ACC112 (cell line): ENCODE results near the gene SLC26A11.

Source experiments
- H2AFZ ChIP-seq: fragments of 200-600 bp; sonication (generic); one replicate; pipeline ENCODE4 v1.6.0; 2017; ENCODE audit warnings: antibody characterized with exemption, low read length; ENCODE audit not compliant: unreplicated experiment
- H3K27ac ChIP-seq: fragments of 200-600 bp; sonication (generic); 2 replicates; pipeline ENCODE4 v1.5.1; 2014; ENCODE audit warnings: low read depth, mild to moderate bottlenecking, antibody characterized with exemption, low read length, moderate library complexity
- H3K27me3 ChIP-seq: fragments of 200-600 bp; sonication (generic); 2 replicates; pipeline ENCODE4 v1.6.1; 2014; ENCODE audit warnings: mild to moderate bottlenecking, antibody characterized with exemption, low read length, moderate library complexity, mixed read lengths; ENCODE audit not compliant: insufficient read depth
- H3K36me3 ChIP-seq: fragments of 200-600 bp; sonication (generic); 2 replicates; pipeline ENCODE4 v1.6.1; 2016; ENCODE audit warnings: mild to moderate bottlenecking, antibody characterized with exemption, low read length, moderate library complexity, mixed read lengths; ENCODE audit not compliant: insufficient read depth
- H3K4me1 ChIP-seq: fragments of 200-600 bp; sonication (generic); one replicate; pipeline ENCODE4 v1.6.1; 2016; ENCODE audit warnings: low read length, mixed read lengths; ENCODE audit not compliant: insufficient read depth, unreplicated experiment, control insufficient read depth
- H3K4me3 ChIP-seq: fragments of 200-600 bp; sonication (generic); 2 replicates; pipeline ENCODE4 v1.5.1; 2014; ENCODE audit warnings: mild to moderate bottlenecking, low read depth, low read length
- H3K79me2 ChIP-seq: fragments of 200-600 bp; sonication (generic); one replicate; pipeline ENCODE4 v1.6.0; 2016; ENCODE audit warnings: low read length; ENCODE audit not compliant: control insufficient read depth, unreplicated experiment, insufficient read depth

Gene SLC26A11

GRCh38 chr17:80183581-80184422 is 36.4 kb upstream of the SLC26A11 start:
- peaks cover 8% of the 10 kb centered on the region for H3K4me1 ChIP-seq
- no peak overlapping the region for H2AFZ ChIP-seq
- H3K4me3 ChIP-seq = no peak overlapping the region
- 0 out of 2 replicates have a peak, but pooled peaks cover 3% of the 10 kb centered on the region for H3K27me3 ChIP-seq
- no peak overlapping the region for H3K27ac ChIP-seq
- no peaks in the 10 kb centered on the region for H3K79me2 ChIP-seq
- no peaks in the 10 kb centered on the region for H3K36me3 ChIP-seq

DNA sequence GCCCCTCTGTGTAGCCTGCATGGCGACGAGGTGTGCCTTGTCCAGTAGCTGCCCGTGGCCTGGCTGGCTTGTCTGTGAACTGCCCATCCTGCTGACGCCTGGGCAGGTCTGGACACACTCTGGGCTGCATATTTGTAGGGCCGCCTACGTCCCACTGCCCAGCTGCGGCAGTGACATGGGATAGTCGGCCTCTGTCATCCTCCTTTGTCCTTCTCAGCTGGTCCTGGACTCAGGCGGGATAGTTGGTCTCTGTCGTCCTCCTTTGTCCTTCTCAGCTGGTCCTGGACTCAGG is 35.9 kb upstream of the SLC26A11 start:
- 0 out of 2 replicates have a peak, but pooled peaks cover 3% of the 10 kb centered on the region for H3K27me3 ChIP-seq
- H2AFZ ChIP-seq = no peak overlapping the region
- no peak overlapping the region for H3K4me3 ChIP-seq
- H3K27ac ChIP-seq = no peak overlapping the region
- no peaks in the 10 kb centered on the region for H3K36me3 ChIP-seq
- peaks cover 8% of the 10 kb centered on the region for H3K4me1 ChIP-seq
- no peaks in the 10 kb centered on the region for H3K79me2 ChIP-seq

GRCh38 chr17:80185968-80186367 is 34.3 kb upstream of the SLC26A11 start:
- Histone ChIP-seq H3K4me3 (no peak overlapping the region), H3K79me2 (no peaks in the 10 kb centered on the region)

GRCh38 chr17:80187090-80187489 is 33.1 kb upstream of the SLC26A11 start:
- Histone ChIP-seq H3K27ac (peak overlapping the region; percentile 8; the same call in 1 of the 2 replicates), H3K27me3 (no peaks in the 10 kb centered on the region), H3K4me1 (peaks cover 8% of the 10 kb centered on the region), H3K4me3 (peak overlapping the region; percentile 67), H3K79me2 (no peaks in the 10 kb centered on the region), H2AFZ (peak overlapping the region; percentile 77), H3K36me3 (no peaks in the 10 kb centered on the region)

More at GRCh38 chr17:80185968-80186367, 34.3 kb upstream of the SLC26A11 start:
- Histone ChIP-seq H2AFZ (no peak overlapping the region), H3K27ac (no peak overlapping the region), H3K36me3 (no peaks in the 10 kb centered on the region), H3K4me1 (peaks cover 8% of the 10 kb centered on the region), H3K27me3 (no peaks in the 10 kb centered on the region)

DNA sequence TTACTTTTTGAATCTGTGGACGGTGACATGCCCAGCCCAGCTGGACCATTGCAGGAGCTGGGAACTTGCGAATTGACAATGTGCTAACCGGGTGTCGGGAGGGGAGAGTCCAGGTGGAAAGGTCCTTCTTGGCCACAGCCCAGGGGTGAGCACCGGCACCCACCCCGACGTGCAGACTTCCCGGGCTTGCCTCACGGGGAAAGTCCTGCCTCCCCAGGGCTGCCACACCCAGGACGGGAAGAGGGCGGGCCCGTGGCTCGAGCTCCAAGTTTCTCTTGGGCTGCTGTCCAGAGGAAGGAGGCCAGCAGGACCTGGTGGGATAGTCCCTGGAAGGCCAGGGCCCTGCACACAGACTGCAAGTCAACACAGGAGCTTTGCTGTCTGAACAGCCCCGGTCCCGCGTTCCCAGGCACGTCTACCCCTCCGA is 32.7 kb upstream of the SLC26A11 start:
- H3K27me3 ChIP-seq = no peaks in the 10 kb centered on the region
- peak overlapping the region; percentile 8; the same call in 1 of the 2 replicates for H3K27ac ChIP-seq
- peak overlapping the region; percentile 67 for H3K4me3 ChIP-seq
- no peaks in the 10 kb centered on the region for H3K36me3 ChIP-seq
- H3K79me2 ChIP-seq = no peaks in the 10 kb centered on the region
- peak overlapping the region; percentile 77 for H2AFZ ChIP-seq
- peaks cover 8% of the 10 kb centered on the region for H3K4me1 ChIP-seq

GRCh38 chr17:80189611-80190010 is 30.6 kb upstream of the SLC26A11 start:
- no peaks in the 10 kb centered on the region for H3K36me3 ChIP-seq
- no peak overlapping the region for H3K27ac ChIP-seq
- no peaks in the 10 kb centered on the region for H3K27me3 ChIP-seq
- no peaks in the 10 kb centered on the region for H3K79me2 ChIP-seq
- peaks cover 8% of the 10 kb centered on the region for H3K4me1 ChIP-seq
- no peak overlapping the region for H3K4me3 ChIP-seq
- H2AFZ ChIP-seq = no peak overlapping the region

DNA sequence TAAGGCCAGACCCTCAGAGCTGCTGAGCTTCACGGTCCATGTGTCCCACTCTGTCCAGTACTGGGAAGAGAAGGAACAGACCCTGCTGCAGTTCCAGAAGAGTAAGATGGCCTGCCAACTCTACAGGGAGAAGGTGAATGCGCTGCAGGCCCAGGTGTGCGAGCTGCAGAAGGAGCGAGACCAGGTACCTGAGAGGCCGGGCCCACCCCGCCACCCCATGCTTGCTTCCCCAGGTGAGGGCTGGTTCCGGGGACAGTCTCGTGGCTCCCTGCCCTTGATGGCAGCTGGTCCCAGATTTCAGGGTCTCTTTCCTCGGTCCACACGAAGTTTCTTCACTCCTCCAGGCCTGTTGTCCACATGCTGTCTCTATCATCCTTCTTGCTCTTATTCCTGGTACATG is 29.5 kb upstream of the SLC26A11 start:
- no peaks in the 10 kb centered on the region for H3K27me3 ChIP-seq
- no peak overlapping the region for H3K4me3 ChIP-seq
- no peak overlapping the region for H2AFZ ChIP-seq
- H3K36me3 ChIP-seq = no peaks in the 10 kb centered on the region
- H3K79me2 ChIP-seq = no peaks in the 10 kb centered on the region
- H3K27ac ChIP-seq = no peak overlapping the region
- H3K4me1 ChIP-seq = peaks cover 8% of the 10 kb centered on the region

DNA sequence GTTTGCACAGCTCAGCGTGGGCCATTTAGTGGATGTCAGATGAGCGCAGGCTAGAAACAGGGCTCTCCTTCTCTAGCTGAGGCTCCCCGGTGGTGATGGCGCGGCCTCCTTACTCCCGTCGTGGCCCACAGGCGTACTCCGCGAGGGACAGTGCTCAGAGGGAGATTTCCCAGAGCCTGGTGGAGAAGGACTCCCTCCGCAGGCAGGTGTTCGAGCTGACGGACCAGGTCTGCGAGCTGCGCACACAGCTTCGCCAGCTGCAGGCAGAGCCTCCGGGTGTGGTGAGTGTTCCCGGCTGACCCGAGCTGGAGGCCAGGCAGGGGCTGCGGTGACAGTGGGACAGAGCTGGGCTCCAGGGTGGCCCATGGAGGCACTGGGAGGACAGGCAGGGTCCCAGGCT is 29.0 kb upstream of the SLC26A11 start:
- Histone ChIP-seq H3K36me3 (no peaks in the 10 kb centered on the region), H3K79me2 (no peaks in the 10 kb centered on the region), H3K4me1 (peaks cover 8% of the 10 kb centered on the region), H3K4me3 (no peak overlapping the region), H2AFZ (no peak overlapping the region), H3K27ac (no peak overlapping the region), H3K27me3 (no peaks in the 10 kb centered on the region)

DNA sequence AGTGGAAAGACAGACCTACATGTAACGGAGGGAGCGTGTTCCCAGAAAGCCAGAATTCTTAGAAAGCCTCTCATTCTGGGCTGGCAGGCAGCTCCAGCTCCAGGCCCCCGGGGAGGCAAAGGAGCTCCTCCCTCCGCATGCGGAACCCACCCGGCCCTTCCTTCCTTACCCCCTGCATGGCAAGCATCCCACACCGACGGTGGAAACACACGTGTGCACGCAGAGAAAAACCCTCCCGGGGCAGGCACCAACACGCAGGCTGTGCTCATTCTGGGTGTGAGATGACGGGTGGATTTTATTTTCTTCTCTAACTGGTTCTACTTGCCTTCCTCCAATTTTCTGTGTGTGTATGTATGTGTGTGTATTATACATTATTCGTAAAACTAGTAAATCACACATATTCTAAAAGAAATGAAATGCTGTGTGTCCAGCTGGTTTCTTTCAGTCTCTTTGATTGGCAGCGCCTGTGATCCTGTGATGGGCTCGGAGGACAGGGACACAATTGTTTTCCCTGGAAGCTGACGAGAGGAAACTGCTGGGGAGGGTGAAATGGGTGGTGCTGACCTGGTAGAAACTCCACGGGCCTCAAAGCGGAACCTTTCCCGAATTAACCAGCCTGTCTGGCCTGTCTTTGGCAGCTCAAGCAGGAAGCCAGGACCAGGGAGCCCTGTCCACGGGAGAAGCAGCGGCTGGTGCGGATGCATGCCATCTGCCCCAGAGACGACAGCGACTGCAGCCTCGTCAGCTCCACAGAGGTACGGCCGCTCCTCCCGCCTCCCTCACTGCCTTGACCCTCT is 28.2 kb upstream of the SLC26A11 start:
- H3K27ac ChIP-seq = no peak overlapping the region
- H3K79me2 ChIP-seq = no peaks in the 10 kb centered on the region
- H3K27me3 ChIP-seq = no peaks in the 10 kb centered on the region
- no peak overlapping the region for H2AFZ ChIP-seq
- no peaks in the 10 kb centered on the region for H3K36me3 ChIP-seq
- no peak overlapping the region for H3K4me3 ChIP-seq
- peaks cover 5% of the 10 kb centered on the region for H3K4me1 ChIP-seq

DNA sequence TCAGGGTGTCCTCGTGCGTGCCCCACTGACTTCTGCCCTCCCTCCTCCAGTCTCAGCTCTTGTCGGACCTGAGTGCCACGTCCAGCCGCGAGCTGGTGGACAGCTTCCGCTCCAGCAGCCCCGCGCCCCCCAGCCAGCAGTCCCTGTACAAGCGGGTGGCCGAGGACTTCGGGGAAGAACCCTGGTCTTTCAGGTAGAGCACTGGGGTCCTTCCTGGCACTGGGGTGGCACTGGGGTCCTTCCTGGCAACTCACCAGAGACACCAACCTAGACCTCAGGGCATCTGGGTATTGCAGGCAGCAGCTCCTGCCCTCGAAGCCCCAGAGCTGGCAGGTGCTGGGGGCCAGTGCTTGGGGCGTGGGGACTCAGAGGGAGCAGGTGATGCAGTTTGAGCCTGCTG is 25.1 kb upstream of the SLC26A11 start:
- Histone ChIP-seq H3K4me1 (no peaks in the 10 kb centered on the region), H3K27me3 (no peaks in the 10 kb centered on the region), H3K27ac (no peak overlapping the region), H3K36me3 (no peaks in the 10 kb centered on the region), H3K4me3 (no peak overlapping the region), H2AFZ (no peak overlapping the region), H3K79me2 (no peaks in the 10 kb centered on the region)
